GM21528 (cell line): ENCODE results near the gene KIAA0930.
"Not testable (repeated sequence)": the region's sequence is repeated elsewhere in the genome, so short reads cannot be mapped to it uniquely, and the experiment has no call there.

Experiments used
- ATAC-seq: cut with Tn5 transposase; IDR thresholded peaks from one replicate; pipeline ENCODE4 v1.9.1; 2021; ENCODE audit warnings: mild to moderate bottlenecking, moderate library complexity; ENCODE audit not compliant: unreplicated experiment, low FRiP score

KIAA0930 gene

GRCh38 chr22:45263463-45264269, 23.0 kb upstream of the KIAA0930 start:
- ATAC-seq: peak; percentile 71

GRCh38 chr22:45262931-45263462, 22.3 kb upstream of the KIAA0930 start:
- peak; percentile 43 for ATAC-seq

GRCh38 chr22:45262195-45262930, 21.7 kb upstream of the KIAA0930 start:
- ATAC-seq: no peak

DNA sequence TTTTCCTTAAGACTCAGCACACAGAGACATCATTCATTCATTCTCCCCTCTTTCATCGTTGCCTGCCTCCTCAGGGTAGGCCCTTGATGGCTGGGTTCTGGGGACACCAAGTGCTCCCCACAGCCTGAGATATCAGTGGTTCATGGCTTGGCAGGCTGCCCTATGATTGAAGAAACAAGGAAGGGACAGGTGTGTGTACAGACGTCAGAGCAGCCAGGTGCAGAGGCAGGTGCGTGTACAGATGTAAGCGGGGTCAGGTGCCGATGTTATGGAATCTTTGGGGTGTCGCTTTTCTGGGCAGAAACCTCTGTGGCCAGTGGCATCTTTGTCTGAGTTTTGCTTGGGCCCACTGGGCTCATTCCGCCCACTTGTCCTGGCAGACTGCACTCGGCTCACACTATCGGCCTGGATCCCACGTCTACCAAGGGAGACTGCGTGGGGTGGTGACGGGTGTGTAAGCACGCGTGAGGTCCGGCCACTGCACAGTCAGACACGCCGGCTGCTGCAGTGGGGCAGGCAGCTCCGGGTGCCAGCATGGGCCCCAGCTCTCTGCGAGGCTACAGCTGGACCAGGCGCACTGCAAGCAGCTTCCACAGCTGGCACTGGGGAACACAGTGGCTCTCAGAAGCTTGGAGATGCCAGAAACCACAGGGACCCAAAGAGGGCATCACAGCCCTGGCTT, 20.9 kb upstream of the KIAA0930 start:
- no peak for ATAC-seq

GRCh38 chr22:45260395-45260759, 19.7 kb upstream of the KIAA0930 start:
- not testable (repeated sequence) for ATAC-seq

DNA sequence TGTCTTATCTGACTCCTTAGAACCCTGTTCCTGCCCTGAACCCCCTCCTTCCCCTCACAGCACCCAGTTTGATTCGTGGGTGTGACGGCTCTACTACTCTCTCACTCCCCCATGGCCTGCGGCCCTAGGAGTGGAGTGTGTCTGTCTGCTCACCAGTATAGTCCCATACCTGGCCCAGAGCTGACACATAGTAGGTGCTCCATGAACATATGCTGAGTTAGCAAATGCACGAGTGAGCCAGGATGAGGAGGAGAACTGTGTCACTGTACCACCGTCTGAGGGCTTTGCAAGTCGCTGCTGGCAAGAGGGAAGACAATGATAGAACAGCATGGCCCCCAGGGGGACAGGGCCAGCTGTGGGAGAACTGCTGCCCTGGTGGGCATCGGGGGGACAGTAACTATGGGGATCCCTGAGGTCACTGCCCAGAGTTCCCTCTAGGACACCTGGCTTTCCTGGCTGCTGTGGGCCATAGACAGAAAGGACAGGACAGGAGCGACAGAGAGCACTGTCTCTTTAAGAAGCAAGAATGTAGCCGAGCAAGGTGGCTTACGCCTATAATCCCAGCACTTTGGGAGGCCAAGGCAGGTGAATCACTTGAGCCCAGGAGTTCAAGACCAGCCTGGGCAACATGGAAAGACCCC, 19.2 kb upstream of the KIAA0930 start:
- no peak for ATAC-seq

DNA sequence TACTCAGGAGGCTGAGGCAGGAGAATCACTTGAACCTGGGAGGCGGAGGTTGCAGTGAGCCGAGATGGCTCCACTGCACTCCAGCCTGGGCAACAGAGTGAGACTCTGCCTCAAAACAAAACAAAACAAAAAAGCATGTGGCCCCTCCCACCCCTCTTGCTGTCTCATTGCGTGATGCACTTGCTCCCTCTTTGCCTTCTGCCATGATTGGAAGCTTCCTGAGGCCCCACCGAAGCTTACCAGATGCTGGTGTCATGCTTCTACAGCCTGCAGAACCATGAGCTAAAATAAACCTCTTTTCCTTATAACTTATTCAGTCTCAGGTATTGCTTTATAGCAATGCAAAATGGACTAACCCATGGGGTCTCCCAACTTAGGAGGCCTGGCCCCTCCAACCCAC, 17.2 kb upstream of the KIAA0930 start:
- ATAC-seq: not testable (repeated sequence)

DNA sequence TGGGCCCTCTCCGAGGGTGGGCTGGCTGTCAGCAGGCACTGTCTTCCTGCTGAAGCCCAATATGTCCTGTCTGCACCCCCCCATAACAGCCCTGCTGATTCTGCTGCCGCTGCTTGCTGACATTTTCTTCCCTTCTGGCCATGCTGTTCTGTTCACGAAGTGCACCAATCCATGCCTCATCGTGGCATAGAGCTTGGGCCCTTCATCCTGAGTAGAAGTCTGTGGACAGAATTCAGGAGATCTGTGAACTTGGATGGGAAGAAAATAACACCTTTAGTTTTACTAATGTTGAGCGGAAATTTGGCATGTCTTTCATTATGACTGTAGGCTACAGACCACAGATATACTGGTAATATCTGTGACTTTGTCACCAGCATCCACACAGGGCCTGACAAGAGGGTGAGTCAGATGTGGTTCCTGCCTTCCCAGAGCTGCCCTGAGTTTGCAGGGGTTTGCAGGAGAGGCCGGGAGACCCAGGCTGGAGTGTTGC, 14.1 kb upstream of the KIAA0930 start:
- no peak for ATAC-seq

DNA sequence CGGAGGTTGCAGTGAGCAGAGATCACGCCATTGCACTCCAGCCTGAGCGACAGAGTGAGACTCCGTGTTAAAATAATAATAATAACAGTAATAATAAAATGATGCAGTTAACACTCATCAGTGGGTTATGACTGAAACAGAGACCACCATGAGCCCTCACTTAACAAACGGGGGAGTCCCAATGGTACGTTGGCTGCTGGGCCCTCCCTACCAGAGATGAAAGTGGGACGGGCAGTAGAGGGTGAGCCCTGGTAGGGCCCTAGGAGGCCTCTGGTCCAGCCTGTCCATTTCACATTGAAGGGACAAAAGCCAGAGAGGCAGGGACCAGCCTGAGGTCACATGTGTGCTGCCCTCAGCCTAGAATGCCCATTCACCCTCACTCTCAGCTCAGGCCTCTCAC, 13.7 kb upstream of the KIAA0930 start:
- no peak for ATAC-seq

GRCh38 chr22:45253039-45253641, 12.4 kb upstream of the KIAA0930 start:
- ATAC-seq: no peak

GRCh38 chr22:45251825-45252224, 11.1 kb upstream of the KIAA0930 start:
- ATAC-seq: no peak

DNA sequence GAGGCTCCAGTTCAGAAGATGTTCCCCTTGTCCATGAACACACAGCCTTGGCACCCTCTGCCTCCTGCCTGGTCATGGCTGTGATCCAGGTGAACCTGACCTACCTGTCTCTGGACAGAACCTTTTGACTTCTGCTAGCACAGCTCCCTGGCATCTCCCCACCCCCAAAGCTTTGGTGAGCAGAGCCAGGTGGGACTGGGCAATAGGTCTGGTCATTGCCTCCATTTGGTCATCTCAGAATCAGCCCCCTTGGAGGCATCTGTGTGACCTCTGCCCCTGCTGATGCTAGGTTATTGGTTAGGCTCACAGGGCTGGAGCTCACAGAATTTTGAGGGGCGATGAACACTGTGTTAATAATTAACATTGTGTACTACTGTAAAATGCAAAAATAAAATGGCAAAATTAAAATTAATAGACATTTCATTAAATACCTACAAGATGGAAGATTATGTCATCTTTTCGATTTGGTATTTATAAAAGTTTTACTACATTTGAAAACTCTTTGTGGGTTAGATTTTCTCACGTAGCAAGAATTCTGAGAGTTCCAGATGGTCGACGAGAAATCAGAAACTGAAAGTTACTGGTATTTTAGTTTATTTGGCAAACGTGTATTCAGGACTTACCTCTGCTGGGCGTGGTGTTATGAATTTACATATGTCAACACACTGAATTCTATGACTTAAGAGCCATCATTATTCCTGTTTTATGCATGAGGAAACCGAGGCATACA, 8.3 kb upstream of the KIAA0930 start:
- no peak for ATAC-seq

DNA sequence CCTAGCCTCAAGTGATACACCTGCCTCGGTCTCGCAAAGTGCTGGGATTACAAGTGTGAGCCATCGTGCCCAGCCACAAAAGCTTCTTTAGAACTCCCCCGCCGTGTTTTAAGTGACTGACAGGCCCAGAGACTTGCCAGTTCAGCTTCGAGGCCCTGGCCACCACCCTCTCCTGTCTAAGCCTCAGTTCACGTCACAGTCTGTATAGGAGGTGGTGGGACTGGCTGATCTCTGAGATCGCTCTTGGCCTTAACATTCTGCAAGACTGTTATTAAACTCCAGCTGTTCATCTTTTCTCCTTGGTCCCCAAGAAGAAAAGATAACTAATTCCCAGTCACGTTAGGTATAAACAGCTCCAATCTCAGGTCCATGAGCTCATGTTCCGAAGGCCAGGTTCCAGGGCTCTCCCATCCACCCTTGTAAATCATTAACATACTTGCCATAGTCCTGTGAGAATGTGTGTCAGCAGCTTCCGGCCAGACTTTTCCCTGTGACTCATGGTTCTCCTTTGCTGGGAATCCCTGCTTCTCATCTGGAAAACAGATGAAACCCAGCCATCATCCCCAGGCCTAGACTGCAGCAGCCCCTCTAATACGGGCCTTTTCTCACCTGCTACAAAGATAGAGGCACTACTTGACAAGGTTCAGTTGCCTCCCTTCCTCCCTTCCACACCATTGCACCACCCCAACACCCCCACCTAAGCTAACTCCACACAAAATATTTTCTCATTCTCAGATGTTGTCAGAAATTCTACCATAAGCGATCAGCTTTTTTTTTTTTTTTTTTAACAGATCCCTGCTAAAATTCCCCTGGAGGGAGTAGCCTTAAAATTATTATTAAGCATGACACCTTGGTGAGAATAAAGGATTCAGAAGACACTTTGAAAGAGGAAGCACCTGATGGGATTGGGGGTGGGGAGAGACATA, 5.6 kb upstream of the KIAA0930 start:
- ATAC-seq: no peak

- no peak for ATAC-seq
Observed at GRCh38 chr22:45244916-45245315, 4.2 kb upstream of the KIAA0930 start.

- ATAC-seq: no peak
Observed at GRCh38 chr22:45242778-45243191, 2.1 kb upstream of the KIAA0930 start.

GRCh38 chr22:45240104-45240809, 437 bp downstream of the KIAA0930 start:
- no peak for ATAC-seq

- ATAC-seq: no peak
Observed at GRCh38 chr22:45239681-45240051, 1.0 kb downstream of the KIAA0930 start.
